Hematopoietic multipotent progenitor cell treated with erythropoietin and hydrocortisone succinate and interleukin-3 and kit ligand, for 6 days (in vitro differentiated cells): ENCODE data around the gene CFHR1.
"Not testable (repeated sequence)": the region's sequence is repeated elsewhere in the genome, so short reads cannot be mapped to it uniquely, and the experiment has no call there.

Experiments used
- DNase-seq: peaks from one replicate; pipeline ENCODE4 v3.0.0-alpha.2; 2015

The CFHR1 gene

GRCh38 chr1:196819531-196819930, at the start of gene CFHR1:
Gene CFHR1 (plus strand): TSS chr1:196819731. CDS start chr1:196819845, 114 bp downstream.
- not testable (repeated sequence) for DNase-seq

DNA sequence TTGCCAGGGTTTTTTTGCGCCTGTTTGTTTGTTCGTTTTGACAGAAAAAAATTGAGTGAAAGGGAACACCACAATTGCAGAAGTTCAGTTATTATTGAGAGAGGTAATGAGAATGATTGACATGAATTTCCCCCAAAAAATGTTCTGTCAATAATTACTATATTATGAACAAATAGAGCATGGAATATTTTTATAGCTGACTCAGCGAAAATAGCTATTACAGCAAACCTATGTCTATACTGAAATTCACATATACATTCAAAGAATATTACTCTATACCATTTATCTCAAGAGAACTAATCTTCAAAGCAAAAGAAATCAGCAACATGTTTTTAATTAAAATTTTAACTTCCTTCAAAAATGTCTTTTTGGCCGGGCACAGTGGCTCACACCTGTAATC, 49.7 kb upstream of the CFHR1 start:
- not testable (repeated sequence) for DNase-seq

DNA sequence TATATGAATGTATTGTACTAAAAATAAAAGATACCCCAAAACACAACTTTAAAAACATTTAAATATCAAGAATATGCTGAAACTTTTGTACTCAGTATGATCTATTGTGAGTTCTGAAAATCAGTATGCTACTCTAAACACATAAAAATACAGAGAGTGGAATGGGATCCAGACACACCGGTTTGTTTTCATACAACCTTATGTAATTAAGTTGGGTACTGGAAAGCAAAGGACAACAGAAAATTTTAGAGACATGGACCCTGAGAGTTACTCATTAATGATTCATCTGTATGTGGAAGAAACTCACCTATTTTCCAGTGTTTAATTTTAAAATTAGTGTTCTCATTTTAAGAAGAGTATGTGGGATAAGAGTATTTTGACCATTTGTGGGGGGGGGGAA, 45.8 kb upstream of the CFHR1 start:
- DNase-seq: no peak

- DNase-seq: no peak
Observed at GRCh38 chr1:196774175-196774574, 45.4 kb upstream of the CFHR1 start.

DNA sequence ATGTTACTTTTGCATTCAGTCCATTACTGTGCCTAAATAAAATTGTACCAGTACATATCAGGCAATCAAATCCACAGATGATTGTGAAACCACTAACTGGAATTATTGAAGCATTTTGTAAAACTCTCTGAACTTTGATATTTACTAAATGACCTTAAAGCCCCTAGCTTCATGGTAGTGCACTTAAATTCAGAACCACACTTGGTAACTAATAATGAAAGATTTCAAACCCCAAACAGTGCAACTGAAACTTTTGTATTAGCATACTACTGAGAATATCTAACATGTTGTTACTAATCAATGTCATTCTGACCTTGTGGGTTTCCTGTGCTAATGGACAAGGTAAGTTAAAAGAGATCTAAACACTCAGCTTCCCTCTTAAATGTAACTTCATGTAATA, 44.9 kb upstream of the CFHR1 start, which contains the start of gene CFHR3:
CFHR3 (plus strand) TSS at position 238 of the 400 bp plus-strand sequence; CDS start at position 285, 47 bp downstream.
- no peak for DNase-seq

GRCh38 chr1:196777603-196778002, 41.9 kb upstream of the CFHR1 start:
- no peak for DNase-seq

- peak; percentile 1 for DNase-seq
Observed at GRCh38 chr1:196779093-196779492, 40.4 kb upstream of the CFHR1 start.

- not testable (repeated sequence) for DNase-seq
Observed at GRCh38 chr1:196791252-196791651, 28.3 kb upstream of the CFHR1 start.

DNA sequence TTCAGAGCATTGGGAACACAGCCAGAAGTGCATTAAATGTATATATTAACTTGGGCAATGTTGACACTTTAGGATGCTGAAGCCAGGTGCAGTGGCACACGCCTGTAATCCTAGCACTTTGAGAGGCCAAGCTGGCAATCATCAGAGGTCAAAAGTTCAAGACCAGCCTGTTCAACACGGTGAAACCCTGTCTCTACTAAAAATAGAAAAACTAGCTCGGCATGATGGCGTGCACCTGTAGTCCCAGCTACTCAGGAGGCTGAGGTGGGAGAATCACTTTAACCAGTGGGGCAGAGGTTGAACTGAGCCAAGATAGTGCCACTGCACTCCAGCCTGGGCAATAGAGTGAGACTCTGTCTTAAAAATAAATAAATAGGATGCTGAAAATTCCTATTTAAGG, 25.4 kb upstream of the CFHR1 start:
- DNase-seq: not testable (repeated sequence)

DNA sequence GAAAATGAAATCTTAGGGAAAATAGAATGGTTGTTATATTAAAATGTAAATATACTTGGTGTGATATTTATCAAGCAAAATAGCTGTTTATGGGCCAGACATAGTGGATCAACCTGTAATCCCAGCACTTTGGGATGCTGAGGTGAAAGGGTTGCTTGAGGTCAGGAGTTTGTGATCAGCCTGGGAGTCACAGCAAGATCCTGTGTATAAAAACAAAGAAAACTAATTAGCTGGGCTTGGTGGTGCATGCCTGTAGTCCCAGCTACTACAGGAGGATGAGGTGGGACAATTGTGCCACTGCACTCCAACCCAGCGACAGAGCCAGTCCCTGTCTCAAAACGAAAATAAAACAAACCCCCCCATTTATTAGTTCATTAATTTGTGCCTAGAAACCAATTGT, 21.6 kb upstream of the CFHR1 start:
- no peak for DNase-seq

DNA sequence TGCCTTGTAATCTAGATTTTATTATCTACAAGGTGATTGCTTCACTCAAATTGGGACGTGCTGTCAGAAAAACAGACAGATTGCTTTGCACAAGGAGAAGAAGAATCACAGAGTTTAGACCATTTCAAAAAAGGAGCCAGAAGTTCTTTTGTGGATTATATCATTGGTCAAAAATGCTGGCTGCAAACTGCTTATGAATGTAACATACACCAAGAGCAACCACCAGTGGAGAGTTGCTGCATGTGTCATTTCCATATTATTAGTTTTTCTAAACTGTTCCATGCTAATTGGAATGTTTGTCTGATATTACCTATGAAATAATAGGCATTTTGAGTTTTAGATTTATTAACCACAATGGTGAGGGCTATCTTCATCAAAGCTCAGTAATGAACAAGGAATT, 17.6 kb upstream of the CFHR1 start:
- not testable (repeated sequence) for DNase-seq

- DNase-seq: no peak
Observed at GRCh38 chr1:196808529-196809235, 10.8 kb upstream of the CFHR1 start.

- not testable (repeated sequence) for DNase-seq
Observed at GRCh38 chr1:196817442-196817841, 2.1 kb upstream of the CFHR1 start.

DNA sequence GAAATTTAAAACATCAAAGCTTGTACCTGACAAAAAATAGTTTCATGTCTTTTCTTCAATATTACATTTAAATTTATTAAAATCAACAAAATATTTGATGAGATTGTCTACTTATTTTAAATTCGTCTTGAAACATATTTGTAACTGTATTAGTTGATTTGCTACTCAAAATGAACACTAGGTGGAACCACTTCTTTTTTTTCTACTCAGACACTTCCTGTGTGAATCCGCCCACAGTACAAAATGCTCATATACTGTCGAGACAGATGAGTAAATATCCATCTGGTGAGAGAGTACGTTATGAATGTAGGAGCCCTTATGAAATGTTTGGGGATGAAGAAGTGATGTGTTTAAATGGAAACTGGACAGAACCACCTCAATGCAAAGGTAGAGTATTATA, 8.3 kb downstream of the CFHR1 start:
- DNase-seq: peak; percentile 27

DNA sequence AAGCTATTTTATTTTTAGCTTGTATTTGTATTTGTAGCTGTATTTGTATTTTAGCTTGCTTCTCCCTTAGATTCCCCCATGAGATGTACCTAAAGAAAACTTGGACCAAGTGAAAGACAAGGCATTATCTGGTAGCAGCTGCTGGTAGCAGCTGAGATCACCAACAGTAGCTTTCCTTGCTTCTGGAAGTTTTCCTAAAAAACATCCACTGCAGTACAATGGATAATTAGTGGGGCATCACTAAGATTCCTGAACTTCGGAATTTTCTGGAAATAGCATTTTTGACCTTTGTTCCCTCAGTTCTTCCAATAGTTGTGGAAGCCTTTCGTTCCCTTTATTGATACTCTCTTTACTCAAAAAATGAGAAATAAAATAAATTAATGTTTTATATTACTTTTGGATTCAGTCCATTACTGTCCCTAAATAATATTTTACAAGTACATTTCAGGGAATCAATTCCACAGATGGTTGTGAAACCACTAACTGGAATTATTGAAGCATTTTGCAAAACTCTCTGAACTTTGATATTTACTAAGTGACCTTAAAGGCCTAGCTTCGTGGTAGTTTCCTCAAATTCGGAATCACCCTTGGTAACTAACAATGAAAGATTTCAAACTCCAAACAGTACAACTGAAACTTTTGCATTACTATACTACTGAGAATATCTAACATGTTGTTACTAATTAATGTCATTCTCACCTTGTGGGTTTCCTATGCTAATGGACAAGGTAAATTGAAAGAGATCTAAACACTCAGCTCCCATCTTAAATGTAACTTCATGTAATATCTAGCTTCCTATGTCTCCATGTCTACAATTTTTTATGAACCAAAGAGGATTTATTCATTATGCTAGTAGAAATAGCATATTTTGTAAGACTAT, 30.3 kb downstream of the CFHR1 start:
- DNase-seq: not testable (repeated sequence)

GRCh38 chr1:196856053-196856452, 36.5 kb downstream of the CFHR1 start:
- no peak for DNase-seq

DNA sequence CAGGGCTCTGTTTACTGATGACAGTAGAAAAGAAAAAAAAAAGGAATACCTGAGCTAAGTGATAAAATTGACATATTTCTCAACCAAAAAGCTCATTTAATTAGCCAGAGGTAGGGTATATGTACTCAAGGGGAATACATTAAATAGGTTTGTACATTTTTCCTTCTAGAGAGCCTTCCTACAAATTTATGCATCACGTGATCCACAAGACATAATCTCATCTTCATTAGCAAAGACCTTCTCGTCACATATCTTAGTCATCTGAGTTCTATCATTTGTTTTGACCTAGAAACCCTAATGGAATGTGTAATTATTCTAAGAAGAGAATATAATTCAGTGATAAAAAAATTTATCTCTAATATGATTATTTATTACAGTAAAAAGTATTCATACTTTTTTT, 37.7 kb downstream of the CFHR1 start:
- no peak for DNase-seq

GRCh38 chr1:196858811-196859210, 39.3 kb downstream of the CFHR1 start:
- no peak for DNase-seq

DNA sequence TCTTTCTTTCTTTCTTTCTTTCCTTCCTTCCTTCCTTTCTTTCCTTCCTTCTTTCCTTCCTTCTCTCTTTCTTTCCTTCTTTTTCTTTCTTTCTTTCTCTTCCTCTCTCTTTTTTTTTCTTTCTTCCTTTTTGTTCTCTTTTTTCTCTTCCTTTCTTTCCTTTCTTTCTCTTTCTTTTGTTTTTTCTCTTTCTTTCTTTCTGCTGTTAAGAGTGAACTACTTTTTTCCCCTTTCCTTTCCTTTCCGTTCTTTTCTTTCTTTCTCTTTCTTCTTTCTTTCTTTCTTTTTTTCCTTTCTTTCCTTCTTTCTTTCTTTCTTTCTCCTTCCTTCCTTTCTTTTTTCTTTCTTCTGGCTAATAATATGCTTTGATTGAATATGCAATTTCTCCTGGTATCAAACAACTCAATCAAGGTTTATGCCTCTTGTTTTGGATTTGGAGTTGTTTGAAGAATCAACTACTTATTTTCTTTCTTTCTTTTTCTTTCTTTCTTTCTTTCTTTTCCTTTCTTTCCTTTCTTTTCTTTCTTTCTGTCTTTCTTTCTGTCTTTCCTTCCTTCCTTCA, 40.9 kb downstream of the CFHR1 start:
- no peak for DNase-seq

DNA sequence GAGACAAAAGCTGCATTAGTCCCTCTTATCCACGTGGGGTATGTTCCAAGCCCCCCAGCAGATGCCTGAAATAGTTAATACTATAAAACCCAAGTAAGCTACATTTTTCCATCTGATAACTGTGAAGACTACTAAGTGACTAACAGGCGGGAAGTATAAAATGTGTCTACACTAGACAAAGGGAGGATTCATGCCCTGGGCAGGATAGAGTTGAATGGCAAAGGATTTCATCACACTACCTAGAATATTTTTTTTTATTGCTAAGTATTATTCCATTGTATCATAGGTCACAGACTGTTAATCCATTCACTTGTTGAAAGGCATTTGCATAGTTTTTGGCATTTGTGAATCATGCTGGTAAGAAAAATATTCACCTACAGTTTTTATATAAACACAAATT, 41.9 kb downstream of the CFHR1 start:
- DNase-seq: no peak

DNA sequence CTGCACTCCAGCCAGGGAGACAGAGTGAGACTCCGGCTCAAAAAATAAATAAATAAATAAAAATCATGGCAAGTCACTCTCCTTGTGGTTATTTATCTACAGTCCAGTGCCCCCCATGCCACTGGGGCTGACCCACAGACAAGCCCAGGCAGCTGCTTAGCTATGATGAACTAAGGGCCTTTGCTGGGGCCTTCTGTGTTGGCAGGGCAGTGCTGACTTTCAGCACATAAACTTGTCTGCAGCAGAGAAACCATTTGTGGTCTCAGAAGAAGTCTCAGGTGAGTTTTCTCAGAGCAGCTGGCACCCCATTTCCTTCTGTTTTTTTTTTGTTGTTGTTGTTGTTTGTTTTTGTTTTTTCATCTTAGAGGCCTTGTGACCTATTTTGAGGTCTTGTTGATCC, 47.4 kb downstream of the CFHR1 start:
- no peak for DNase-seq

GRCh38 chr1:196873385-196873784, 53.9 kb downstream of the CFHR1 start:
- no peak for DNase-seq

DNA sequence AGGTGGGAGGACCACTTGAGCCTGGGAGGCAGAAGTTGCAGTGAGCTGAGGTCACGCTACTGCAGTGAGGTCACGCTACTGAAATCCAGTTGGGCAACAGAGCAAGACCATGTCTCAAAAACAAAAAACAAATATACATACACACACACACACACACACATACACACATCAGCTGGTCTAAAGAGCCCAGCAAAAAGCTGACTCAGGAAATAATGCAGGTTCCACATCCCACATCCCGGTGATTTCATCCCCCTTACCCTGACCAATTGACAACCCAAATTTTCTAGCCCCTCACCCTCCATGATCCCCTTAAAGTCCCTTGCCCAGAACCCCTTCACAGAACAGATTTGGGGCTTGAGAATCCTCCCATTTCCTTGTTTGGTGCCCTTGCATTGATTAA, 56.4 kb downstream of the CFHR1 start:
- DNase-seq: no peak

GRCh38 chr1:196877964-196878363, 58.4 kb downstream of the CFHR1 start:
- DNase-seq: no peak
